GM18517 (cell line): ENCODE data around the gene GRB10.

Experiments used
- ATAC-seq: cut with Tn5 transposase; IDR thresholded peaks from one replicate; pipeline ENCODE4 v1.9.1; 2021; ENCODE audit warnings: mild to moderate bottlenecking, moderate library complexity; ENCODE audit not compliant: unreplicated experiment

The GRB10 gene

DNA sequence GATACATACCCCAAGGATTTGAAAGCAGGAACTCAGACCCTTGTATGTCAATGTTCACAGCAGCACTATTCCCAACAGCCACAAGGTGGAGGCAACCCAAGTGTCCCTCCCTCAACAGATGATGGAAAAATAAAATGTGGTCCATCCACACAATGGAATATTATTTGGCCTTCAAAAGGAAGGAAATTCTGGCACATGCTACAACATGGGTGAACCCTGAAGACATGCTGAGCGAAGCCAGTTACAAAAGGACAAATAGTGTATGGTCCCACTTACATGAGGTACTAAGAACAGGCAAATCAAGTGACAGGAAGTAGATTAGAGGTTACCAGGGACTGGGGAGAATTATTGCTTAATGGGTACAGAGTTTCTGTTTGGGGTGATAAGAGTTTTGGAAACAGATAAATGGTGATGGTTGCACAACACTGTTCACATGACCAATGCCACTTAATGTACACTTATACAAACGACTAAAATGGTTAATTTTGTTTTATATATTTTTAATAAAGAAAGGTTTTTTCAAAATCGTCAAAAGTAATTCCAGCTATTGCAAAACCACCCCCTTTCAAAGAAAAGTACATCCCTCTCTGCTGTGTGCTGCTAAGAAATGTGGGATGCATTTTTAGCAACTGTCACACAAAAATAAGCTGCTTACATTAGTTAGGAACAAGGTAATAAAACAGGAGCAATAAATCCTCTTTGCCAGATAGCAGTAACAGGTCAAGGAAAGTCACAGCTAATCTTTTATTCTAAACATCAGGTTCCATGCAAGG lies 85.7 kb downstream of the GRB10 start:
- ATAC-seq: no peak

DNA sequence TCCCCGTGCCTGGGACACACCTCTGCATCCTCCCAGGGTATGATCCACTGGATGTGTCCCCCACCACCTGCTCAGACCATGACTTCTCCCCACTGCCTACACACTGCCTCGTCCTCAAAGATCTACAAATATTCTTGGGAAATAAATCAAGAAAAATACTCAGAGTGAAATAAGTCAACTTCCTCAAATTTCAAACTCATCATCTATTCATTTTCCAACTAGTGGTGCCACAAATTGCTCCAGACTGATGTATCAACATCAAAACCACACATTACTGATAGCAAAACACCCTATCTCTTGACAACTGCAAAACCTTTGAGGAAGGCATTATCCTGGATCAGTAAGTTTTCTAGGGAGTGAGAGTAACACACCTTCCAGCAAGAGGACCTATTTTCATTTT lies 87.7 kb downstream of the GRB10 start:
- ATAC-seq: no peak

DNA sequence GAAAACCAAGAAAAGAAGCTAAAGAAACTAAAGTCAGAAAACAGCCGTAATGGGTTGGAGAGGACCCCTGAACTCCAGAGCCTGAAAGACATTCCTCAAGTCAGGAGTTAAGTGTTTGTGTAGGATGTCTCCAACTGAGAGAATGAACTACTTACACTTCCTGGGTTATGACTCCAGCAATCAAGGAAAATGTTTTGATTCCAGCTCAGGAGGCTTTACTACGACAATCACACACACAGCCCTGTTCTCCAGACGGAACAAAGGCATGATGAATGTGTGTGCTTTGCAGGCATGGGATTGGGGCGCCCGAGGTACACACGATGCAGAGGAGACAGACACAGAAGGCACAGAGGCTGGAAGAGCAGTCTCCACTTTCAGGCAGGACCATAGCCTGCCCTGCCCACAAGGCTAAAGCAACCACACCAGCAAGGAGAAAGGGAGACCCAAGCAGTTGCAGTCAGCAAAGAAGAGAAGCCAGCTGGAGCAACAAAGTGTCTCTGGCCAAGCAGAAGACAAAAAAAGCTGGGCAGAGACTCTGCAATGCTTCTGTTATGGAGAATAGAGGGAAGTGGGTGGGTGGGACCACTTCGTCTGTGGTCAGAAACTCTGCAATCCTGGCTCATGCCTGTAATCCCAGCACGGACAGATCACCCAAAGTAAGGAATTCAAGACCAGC lies 89.1 kb downstream of the GRB10 start:
- ATAC-seq: no peak

DNA sequence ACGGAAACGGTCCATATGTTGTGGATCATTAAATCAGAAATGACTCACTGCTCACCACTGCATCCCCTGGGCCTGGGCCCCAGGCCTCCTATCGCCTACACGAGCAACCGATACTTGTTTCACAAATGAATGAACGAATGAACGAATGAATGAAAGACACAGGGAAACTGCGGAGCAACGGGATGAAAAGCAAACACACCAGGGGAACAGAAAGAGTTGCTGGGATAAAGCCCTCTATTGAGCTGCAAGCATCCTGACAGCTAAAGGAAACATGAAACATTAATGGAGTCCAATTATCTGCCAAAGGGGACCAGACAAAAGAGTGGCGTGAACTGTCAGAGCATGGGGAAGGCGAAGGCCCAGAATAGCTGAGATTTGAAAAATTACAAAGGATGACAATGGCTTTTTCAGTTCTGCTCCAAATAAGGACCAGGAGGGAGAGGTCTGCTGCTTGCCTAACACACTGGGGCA lies 92.1 kb downstream of the GRB10 start:
- no peak for ATAC-seq

DNA sequence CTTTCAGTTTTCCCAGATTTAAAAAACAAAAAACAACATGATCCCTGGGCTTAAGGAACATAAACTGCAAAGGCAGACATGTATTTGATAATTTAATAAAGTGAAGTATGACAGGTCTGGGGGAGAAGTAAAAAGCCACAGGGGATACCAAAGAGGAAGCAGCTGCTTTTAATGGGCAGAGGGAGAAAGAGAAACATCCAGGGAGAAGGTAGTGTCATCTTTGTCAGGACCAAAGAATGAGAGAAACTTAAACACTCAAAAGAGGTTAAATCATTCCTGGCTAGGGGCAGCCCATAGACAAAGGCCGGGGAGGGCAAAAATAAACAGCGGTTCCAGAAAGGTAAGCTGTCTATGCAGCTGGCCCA lies 94.5 kb downstream of the GRB10 start:
- ATAC-seq: no peak

DNA sequence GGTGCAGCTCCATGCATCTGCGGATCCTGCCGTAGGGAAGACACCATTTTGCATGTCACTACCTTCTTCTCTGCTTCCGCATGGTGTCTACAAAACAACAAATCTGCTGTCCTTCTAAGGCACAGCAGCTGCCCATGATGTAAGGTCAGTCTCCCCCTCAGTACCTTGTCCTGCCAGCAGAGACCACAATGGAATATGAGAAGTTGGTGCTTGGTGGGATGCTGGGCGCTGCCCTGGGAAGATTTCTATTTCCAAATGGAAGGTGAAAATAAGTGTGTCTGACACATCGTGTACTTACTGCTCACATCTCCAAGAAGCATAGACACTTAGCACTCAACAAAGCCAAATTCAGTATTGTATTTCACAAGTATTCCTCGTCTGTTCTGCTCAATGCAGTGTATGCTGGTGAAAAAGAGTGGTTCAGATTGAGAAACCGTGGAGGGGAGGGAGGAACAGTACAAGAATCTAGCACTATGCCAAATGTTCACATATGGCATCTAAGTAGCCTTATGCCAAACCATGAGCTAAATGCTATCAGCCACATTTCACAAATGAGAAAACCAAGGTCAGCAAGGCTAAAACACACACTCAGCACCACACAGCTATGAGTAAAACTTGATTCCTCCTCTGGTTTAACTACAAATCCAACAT lies 95.0 kb downstream of the GRB10 start:
- ATAC-seq: no peak

DNA sequence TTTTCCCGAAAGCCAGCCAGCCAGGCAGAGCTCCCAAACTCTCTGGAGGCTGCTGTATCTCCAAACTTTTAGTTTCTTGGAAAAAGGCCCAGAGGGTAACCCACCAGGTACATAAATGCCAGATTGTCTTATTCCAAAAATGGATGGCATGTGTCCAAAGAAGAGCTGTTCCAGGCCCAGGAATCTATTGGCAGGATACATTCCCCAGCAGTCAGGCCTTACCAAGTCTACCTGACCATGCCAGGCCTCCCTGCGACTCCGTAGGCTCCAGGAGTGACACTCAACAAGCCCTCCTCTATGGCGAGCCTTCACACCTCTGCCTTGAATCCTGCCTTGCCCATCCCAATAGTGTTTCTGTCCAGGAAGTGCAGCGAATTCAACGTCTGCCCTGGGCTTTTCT lies 95.6 kb downstream of the GRB10 start:
- no peak for ATAC-seq

DNA sequence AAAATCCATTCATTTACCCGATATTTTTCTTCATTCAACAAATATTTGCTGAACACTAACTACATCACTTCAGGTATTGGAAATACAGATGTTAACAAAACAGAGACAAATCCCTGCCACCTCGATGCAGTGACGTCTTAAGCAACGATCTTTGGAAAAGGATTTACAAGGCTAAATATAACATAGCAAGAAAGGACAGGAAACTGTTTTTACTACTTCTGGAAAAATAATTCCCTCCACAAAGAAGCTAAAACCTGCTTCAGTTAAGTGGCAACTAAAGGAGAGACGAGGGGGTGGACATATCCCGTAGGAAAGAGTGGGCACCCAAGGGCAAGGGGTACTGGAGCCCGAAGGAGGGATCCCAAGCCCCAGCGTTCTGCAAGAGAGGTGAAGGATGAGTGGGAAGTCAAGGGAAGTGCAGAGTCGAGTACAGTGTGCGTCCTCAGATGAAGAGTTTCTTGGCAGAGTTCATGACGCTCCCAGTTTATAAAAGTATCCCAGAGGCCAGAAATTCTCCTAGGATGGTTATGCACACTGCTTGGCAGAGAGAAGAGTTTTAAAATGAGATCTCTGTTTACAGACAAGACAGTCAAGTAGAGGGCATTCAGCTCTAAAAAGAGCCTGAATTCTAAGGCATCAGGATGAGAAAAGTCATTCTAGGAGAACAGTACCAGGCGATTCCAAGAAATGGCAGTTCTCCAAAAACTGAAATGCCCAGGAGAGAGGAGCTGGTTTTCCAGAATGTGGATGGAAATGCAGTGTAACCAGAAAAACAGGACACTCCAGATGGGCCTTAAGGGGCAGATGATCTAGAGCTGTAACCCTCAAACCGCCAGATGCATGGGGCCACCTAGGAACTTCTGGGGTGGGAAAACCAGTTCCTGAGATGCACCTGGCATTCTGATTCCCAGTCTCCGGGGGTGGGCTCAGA lies 97.3 kb downstream of the GRB10 start:
- no peak for ATAC-seq

DNA sequence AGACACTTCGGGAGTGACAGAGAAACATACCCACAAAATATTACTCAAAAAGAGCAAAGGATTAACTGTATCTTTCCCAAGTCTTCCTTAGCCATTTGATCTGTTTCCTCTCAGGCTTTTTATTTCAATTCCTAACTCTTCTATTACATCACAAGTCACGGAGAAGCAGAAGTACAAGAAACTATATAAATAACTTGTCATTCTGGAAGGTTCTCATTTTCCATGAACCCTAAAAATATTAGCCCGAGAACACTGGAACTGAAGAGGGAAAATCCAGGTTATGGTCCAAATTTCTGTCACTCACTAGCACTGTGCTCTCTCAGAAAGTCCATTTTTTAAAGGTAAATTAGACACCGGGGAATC lies 98.0 kb downstream of the GRB10 start:
- no peak for ATAC-seq

DNA sequence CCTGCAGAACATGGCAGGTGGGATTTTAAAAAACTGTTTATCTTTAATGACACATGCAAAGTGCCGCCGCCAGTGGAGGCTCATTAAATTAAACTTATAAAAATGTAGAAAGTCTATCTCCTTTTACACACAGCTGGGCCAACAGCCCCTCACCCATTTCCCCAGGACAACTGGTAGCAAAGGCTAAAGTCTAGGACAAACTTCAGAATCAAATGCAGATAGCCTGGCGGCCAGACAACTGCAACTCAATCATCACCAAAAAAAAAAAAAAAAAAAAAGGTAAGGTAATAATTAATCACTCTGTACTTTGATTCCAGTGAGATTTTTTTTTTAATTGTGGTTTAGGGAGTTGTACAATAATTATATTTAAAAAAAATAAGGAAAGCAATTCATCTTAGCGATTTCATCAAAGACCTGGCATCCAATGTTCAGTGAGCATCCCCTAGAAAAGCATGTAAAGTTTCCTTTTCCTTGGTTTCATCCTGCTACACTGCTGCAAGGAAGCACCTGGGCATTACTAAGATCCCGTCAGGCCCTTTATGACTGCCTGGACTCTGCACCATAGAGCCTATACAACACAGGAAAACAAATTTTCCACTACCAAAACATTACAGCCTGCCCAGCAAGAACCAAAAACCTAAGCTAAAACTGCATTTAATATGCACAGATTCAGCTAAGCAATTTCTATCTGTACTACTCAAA lies 98.5 kb downstream of the GRB10 start:
- no peak for ATAC-seq

DNA sequence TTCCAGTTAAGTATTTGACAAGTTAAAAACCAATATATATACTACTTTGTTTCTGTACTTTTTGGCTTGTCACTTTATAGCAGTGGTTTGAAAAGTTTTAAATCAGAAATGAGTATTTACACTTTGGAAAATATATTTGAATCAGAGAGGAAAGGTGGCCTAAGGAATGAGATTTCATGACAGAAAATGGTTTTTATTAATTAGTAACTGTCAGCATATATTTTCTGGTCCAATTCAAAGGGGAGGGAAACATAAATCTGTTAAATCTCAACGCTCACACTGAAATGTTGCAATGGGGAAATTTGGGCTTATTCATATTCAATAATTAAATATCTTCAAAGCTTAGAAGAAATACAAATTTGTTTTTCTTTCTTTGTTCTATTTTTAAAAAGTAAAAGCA lies 100.1 kb downstream of the GRB10 start:
- no peak for ATAC-seq

DNA sequence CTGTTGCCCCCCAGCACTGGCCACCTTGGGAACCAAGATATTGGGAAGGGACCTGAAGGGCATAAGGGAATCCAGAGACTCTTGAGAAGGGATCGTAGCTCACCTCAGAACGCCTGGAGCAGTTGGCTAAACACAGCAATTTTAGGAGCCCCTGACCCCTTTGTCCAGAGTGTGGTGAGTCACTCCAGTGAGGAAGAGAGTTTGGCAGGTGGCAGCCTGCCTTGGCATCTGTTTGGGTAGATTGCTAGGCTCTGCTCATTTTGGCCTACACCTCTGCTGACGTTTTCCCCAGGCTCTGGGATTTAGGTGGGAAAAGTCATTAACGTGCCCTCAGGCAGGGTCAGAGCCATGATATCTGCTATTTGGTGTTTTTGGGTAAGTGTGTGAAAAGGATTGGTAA lies 100.6 kb downstream of the GRB10 start:
- ATAC-seq: no peak

DNA sequence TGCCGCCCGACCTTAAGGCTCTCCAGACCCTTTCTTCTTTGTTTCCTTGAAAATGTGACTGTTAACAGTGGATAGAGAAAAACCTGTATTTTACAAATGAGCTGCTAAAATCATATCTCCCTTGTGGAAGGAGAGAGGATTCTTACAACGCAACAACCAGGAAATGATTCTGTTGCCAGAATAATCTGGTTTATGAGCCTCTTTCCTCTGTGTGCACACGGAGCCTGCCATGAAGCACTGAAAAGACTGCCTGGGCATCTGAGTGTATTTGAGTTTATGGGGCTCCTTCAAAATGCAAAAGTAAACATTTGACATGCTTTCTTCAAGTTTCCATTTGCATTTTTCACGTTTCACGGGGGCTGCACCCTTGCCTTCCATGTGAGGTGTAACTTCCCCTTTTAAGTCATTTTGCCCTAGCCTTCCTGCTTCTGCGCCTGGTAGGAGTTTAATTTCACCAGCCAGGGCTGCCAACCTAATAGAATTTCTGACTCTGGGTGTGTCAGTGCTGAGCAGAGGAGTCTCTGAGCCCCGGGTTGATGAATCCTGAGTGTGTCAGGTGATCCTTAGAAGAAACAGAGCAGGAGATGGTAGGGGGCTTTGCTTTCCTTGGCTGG lies 101.2 kb downstream of the GRB10 start:
- no peak for ATAC-seq

DNA sequence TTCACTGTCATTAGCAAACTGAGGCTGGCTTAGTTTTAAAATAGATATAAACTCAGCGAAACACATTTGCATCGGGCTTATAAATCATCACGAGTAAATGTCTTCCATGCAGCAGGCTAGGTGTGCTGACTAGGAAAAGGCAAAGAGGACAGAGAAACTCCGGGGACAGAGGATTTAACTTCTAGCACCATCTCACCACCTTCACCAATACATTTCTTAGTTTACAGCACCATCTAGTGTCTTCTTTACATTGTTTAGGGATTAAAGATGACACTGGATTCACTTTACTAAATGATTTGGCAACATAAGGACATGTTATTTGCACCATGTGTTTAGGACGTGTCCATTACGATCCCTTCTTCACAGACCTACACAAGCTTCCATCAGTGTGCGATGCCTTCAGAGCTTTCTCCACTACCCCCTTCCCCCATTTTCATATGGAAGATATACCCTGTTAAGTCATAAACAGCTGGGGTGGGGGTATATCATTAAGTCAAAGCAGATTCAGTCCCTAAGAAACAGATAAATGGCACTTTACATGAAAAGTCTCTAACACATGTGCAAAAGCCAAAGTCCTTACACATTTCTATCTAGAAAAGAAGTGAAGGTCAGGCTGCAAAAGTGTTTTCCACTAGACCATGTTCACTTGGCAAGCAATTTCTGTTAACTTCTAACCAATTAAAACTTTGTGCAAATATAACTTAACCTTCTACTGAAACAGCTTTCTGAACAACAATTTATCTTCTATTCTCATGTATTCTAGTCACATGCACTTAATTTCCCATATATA lies 103.3 kb downstream of the GRB10 start:
- ATAC-seq: peak; percentile 73

DNA sequence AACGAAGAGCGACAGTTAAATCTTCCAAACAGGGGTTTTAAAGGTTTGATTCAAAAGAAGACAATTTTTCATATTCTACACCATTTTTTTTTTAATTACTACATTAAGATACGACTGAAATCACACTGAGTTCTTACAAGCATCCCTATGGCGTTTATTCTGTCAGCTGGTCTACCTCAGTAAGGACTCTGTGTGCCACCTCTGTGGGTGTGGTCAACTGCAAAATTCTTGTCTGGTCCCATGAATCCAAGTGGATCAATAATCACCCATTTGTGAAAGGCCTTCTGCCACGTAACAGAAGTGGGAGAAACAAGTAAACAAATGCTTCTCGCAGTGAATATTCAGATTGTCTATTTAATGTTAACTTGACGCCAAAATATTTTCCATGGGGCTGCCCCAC lies 104.1 kb downstream of the GRB10 start:
- no peak for ATAC-seq

DNA sequence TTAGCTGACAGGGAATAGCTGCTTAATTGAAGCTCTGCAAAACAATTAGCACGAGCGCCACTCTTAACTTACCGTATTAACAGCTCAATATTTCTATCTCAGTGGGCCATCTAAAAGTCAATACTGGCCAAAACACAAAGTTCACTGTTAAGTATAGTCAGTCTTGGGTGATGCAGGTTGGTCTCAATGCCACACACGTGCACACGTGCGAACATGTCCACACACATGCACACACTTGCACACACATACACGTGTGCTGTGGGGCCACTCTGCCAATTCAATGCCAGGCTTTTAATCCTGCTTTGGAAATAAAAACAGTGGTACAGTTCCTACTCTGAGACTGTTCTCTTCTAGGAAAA lies 105.1 kb downstream of the GRB10 start:
- no peak for ATAC-seq

DNA sequence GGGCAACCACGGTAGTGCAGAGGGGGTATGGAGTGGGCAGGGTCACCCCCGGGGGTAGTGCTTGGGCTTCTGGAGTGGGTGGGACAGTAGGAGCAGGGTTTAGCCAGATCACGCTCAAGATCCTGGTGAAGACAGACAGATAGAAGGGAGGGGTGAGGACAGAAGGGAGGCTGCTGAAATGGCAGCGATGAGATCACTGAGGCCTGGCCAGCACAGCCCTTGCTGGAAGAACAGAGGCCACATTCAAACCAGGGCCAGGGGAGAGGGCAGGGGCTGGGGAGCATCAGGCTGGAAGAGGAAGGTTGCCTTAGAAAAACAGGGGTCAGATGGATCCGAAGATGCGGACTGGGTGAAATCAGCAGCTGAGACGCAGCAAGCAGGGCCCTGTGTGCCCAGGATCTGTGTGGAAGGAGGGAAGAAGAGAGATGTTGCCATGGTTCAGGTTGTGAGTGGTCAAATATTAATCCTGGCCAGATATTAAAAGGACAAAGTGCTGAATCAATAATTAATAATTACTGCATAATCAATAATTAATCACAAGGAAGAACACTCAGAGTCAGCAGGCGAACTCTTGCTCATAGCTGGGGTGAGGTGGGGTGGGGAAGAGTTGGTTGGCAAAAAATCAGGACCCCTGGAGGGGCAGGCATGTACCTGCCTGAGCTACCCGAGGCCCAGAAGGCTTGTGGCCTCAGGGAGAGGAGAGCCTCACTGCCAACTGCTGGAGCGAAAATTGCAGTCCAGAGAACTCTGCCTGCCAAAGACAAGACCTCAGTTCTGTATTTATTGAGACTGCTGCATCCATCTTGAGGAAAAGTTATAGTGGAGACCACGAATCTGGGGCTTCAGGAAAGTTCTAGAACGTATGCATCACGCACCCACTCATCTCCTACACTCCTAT lies 105.7 kb downstream of the GRB10 start:
- no peak for ATAC-seq

DNA sequence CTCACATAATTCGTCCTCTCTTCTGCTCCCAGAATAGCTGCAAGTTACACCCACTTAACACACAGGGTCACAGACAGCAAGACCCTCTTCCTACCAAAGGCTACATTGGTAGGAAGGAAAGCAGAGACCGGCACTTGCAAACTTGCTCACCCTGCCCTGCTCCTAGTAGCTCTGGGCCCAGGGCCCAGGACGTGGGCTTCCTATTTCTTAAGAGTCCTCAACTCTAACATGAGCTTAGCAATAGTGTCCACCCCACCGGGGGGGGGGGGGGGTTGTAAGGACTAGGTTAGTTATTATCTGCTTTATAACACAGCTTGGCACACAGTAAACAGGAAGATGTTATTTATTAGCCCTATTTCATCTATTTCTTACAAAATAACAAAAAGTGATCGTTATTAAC lies 106.6 kb downstream of the GRB10 start:
- no peak for ATAC-seq
